HepG2 (cell line): ENCODE measurements around the gene IRF7. TPM values are rescaled to one million over a fixed set of nuclear protein-coding genes. Genes with fewer than 3 reads are reported as not detected.
A peak's percentile ranks its signal among the peaks of the same experiment; 100 is the strongest.

ENCODE experiments used
- AKAP8 ChIP-seq: sonication (generic); formaldehyde crosslinking; IDR thresholded peaks from 2 replicates; pipeline ENCODE4 v1.5.1; 2020; ENCODE audit warnings: mild to moderate bottlenecking, missing genetic modification reagents
- BHLHE40 ChIP-seq: IDR thresholded peaks from 2 replicates; pipeline ENCODE4 v1.6.1; 2011; ENCODE audit warnings: low read length, improper control_type of control experiment
- FLYWCH1 ChIP-seq: sonication (generic); formaldehyde crosslinking; IDR thresholded peaks from 2 replicates; pipeline ENCODE4 v1.8.1; 2023; ENCODE audit warnings: mild to moderate bottlenecking, missing genetic modification reagents
- GATAD2A ChIP-seq: IDR thresholded peaks from 2 replicates; pipeline ENCODE4 v1.6.1; 2016
- GFI1 ChIP-seq: sonication (generic); formaldehyde crosslinking; IDR thresholded peaks from 2 replicates; pipeline ENCODE4 v1.5.0; 2020; ENCODE audit warnings: missing genetic modification reagents, mild to moderate bottlenecking, borderline replicate concordance
- HNF1A ChIP-seq, 2 experiments: sonication (generic) in 1 of 2; formaldehyde crosslinking in 1 of 2; IDR thresholded peaks; 2 replicates each; pipeline versions ENCODE4 v1.4.0 to v1.6.1; 2016 to 2020; ENCODE audit warnings: borderline replicate concordance in 1 of 2, low read depth in 1 of 2, mild to moderate bottlenecking in 1 of 2, missing genetic modification reagents in 1 of 2
- KAT2B ChIP-seq: fragments of 150-350 bp; IDR thresholded peaks from 2 replicates; pipeline ENCODE4 v1.6.1; 2014; ENCODE audit warnings: low read depth, low read length, borderline replicate concordance
- MIER2 ChIP-seq: IDR thresholded peaks from 2 replicates; pipeline ENCODE4 v1.6.1; 2016; ENCODE audit warnings: missing biosample characterization, missing genetic modification reagents
- MXD4 ChIP-seq: IDR thresholded peaks from 2 replicates; pipeline ENCODE4 v1.6.1; 2016; ENCODE audit warnings: mild to moderate bottlenecking, missing biosample characterization, missing genetic modification reagents
- NFE2L2 ChIP-seq: fragments of 150-350 bp; IDR thresholded peaks from 2 replicates; pipeline ENCODE4 v1.6.1; 2014; ENCODE audit warnings: low read length
- NFKBIZ ChIP-seq: IDR thresholded peaks from 2 replicates; pipeline ENCODE4 v1.6.1; 2018; ENCODE audit warnings: missing genetic modification reagents, missing compliant biosample characterization
- NR1H2 ChIP-seq: sonication (generic); formaldehyde crosslinking; IDR thresholded peaks from 2 replicates; pipeline ENCODE4 v1.8.1; 2022; ENCODE audit warnings: low read depth, missing genetic modification reagents, borderline replicate concordance
- PAF1 ChIP-seq: IDR thresholded peaks from 2 replicates; pipeline ENCODE4 v1.6.1; 2016; ENCODE audit warnings: missing genetic modification reagents, missing compliant biosample characterization
- PAXIP1 ChIP-seq: sonication (generic); formaldehyde crosslinking; conservative IDR thresholded peaks from 2 replicates; pipeline ENCODE4 v1.4.0; 2020; ENCODE audit warnings: mild to moderate bottlenecking, missing genetic modification reagents, moderate library complexity
- PHB2 ChIP-seq: fragments of 450-650 bp; IDR thresholded peaks from 2 replicates; pipeline ENCODE4 v1.6.1; 2018; ENCODE audit not compliant: partially characterized antibody
- RFX1 ChIP-seq: fragments of 450-650 bp; IDR thresholded peaks from 2 replicates; pipeline ENCODE4 v1.6.1; 2017
- RNF2 ChIP-seq: fragments of 450-650 bp; conservative IDR thresholded peaks from 2 replicates; pipeline ENCODE4 v1.6.1; 2016; ENCODE audit warnings: low read depth
- TBP ChIP-seq: sonication (generic); formaldehyde crosslinking; IDR thresholded peaks from 2 replicates; pipeline ENCODE4 v1.5.0; 2020; ENCODE audit warnings: missing genetic modification reagents
- TCF7L2 ChIP-seq: IDR thresholded peaks from 2 replicates; pipeline ENCODE4 v1.6.1; 2011; ENCODE audit warnings: mild to moderate bottlenecking, low read depth, low read length, moderate library complexity
- TGIF2 ChIP-seq: IDR thresholded peaks from 2 replicates; pipeline ENCODE4 v1.6.1; 2016; ENCODE audit warnings: control low read depth, missing compliant biosample characterization
- ZBTB7B ChIP-seq: sonication (generic); formaldehyde crosslinking; IDR thresholded peaks from 2 replicates; pipeline ENCODE4 v1.4.0; 2020; ENCODE audit warnings: missing genetic modification reagents
- ZNF367 ChIP-seq: sonication (generic); formaldehyde crosslinking; IDR thresholded peaks from 2 replicates; pipeline ENCODE4 v1.4.0; 2020; ENCODE audit warnings: missing genetic modification reagents, borderline replicate concordance
- ZNF484 ChIP-seq: sonication (generic); formaldehyde crosslinking; IDR thresholded peaks from 2 replicates; pipeline ENCODE4 v1.5.1; 2020; ENCODE audit warnings: mild to moderate bottlenecking, low read depth, missing genetic modification reagents, borderline replicate concordance
- ZNF501 ChIP-seq: sonication (generic); formaldehyde crosslinking; IDR thresholded peaks from 2 replicates; pipeline ENCODE4 v1.5.1; 2020; ENCODE audit warnings: mild to moderate bottlenecking, moderate library complexity, missing genetic modification reagents
- ZNF567 ChIP-seq: sonication (generic); formaldehyde crosslinking; IDR thresholded peaks from 2 replicates; pipeline ENCODE4 v1.8.1; 2023; ENCODE audit warnings: mild to moderate bottlenecking, missing genetic modification reagents, borderline replicate concordance
- ZNF772 ChIP-seq: sonication (generic); formaldehyde crosslinking; IDR thresholded peaks from 2 replicates; pipeline ENCODE4 v1.5.0; 2020; ENCODE audit warnings: mild to moderate bottlenecking, missing genetic modification reagents
- polyA plus RNA-seq, 8 experiments: library from polyadenylated mRNA; depleted of rRNA in 3 of 8; stranded (reverse) in 7 of 8; unstranded in 1 of 8; fragments of >200 nt; fragmentation: Illumina TruSeq in 4 of 8; extraction: Trizol in 4 of 8; gene quantifications; 2 replicates each; pipeline versions ENCODE4 v1.2.1 to v1.2.3, GENCODE V29; 2011 to 2016; ENCODE audit warnings: low read depth in 4 of 8, missing spikeins in 1 of 8, mixed read lengths in 1 of 8; ENCODE audit not compliant: insufficient read depth in 1 of 8
- total RNA-seq, 5 experiments: library from RNA; depleted of rRNA; stranded (reverse); fragments of >200 nt; fragmentation: Illumina TruSeq; extraction: Trizol; gene quantifications; 2 replicates each; pipeline ENCODE4 v1.2.3, GENCODE V29; 2016; ENCODE audit warnings: low read depth in 1 of 5

The IRF7 gene
- total and polyA plus RNA-seq, 2 of the 13 experiments (the other 11 are each of a cell fraction or from before 2014, with no cell fraction given), result not detected

GRCh38 chr11:569158-569885 lies 46.4 kb downstream of the IRF7 start (continued):
- no peak for TF ChIP-seq NR1H2 (CRISPR knock-in tag)
- no peak for TF ChIP-seq MIER2 (CRISPR knock-in tag)
- no peak for TF ChIP-seq GATAD2A
- TF ChIP-seq PHB2, result no peak
- no peak for TF ChIP-seq ZNF367 (CRISPR knock-in tag)
- no peak for TF ChIP-seq FLYWCH1
- TF ChIP-seq PAXIP1 (CRISPR knock-in tag), result peak; percentile 36
- TF ChIP-seq NFKBIZ, result no peak
- TF ChIP-seq ZBTB7B (CRISPR knock-in tag), result peak; percentile 68; the same call in 1 of the 2 replicates
- no peak for TF ChIP-seq TCF7L2
- no peak for TF ChIP-seq ZNF567 (CRISPR knock-in tag)
- TF ChIP-seq TBP, result no peak
- TF ChIP-seq RNF2, result no peak
- peak; percentile 60; the same call in 1 of the 2 replicates for TF ChIP-seq AKAP8 (CRISPR knock-in tag)
- TF ChIP-seq KAT2B, result no peak
- TF ChIP-seq TGIF2 (CRISPR knock-in tag), result no peak; the same call in 1 of the 2 replicates
- TF ChIP-seq HNF1A (IDR thresholded peaks at IDR 0.05; ENCODE audit: low read depth), result no peak
- 0 out of 2 replicates have a peak, but pooled peaks have one; percentile 34 for TF ChIP-seq HNF1A (CRISPR knock-in tag; IDR thresholded peaks at IDR 0.05; ENCODE audit: borderline replicate concordance)
- TF ChIP-seq ZNF772, result no peak; the same call in 1 of the 2 replicates
- TF ChIP-seq BHLHE40, result no peak
- no peak for TF ChIP-seq RFX1
- TF ChIP-seq GFI1, result no peak
- peak; percentile 53; the same call in 1 of the 2 replicates for TF ChIP-seq PAF1 (CRISPR knock-in tag)
- TF ChIP-seq ZNF501 (CRISPR knock-in tag), result peak; percentile 64
- TF ChIP-seq NFE2L2, result no peak
- no peak for TF ChIP-seq MXD4
- TF ChIP-seq ZNF484, result no peak
